Measurements from ENCODE around the gene CCDC81. TPM values are rescaled to one million over a fixed set of nuclear protein-coding genes. Genes with fewer than 3 reads are reported as not detected.

The CCDC81 gene
- total RNA-seq, 1 donor from 2014 or later, result 0.52 TPM

GRCh38 chr11:86383041-86383955, 8.6 kb downstream of the CCDC81 start:
- H3K4me3 ChIP-seq (ENCODE audit: low read length in 3 of 3), result no peak overlapping the region
- H3K9ac ChIP-seq (ENCODE audit: low read depth in 1 of 3, low read length in 3 of 3), result no peak overlapping the region
- H3K4me1 ChIP-seq (ENCODE audit: control insufficient read depth in 3 of 3, insufficient read depth in 3 of 3, low read length in 3 of 3), result peaks cover 0 to 4% (median 0%) of the 10 kb centered on the region in 3 donors
- no peaks in the 10 kb centered on the region for H3K27me3 ChIP-seq (ENCODE audit: control insufficient read depth in 3 of 3, insufficient read depth in 3 of 3, low read length in 3 of 3)
- H3K27ac ChIP-seq (ENCODE audit: low read depth, low read length), result no peak overlapping the region
- no peaks in the 10 kb centered on the region for H3K36me3 ChIP-seq (ENCODE audit: control insufficient read depth in 3 of 3, insufficient read depth in 3 of 3, low read length in 3 of 3)
- H3K9me3 ChIP-seq (ENCODE audit: control insufficient read depth in 3 of 3, low read length in 3 of 3), result no peaks in the 10 kb centered on the region

DNA sequence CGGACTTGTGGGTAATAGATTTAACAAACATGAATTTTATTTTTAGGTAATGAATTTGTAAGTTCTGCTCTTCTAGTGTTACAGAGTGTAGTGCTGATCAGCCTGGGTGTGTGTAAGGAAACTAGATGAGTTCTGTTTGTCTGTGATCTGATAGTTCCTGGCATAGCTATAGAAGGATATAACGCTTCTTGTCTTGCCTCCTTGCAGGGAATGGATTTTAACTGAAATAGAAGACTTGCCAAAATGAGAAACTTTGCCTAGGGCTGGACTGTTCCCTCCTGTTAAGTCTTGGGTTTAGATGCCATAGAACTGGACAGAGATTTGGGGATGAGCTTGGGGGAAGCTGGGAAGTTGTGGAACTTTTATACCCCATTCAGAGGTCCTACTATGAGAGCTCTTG, 11.6 kb downstream of the CCDC81 start:
- Histone ChIP-seq H3K9ac (ENCODE audit: low read depth in 1 of 3, low read length in 3 of 3) (no peak overlapping the region), H3K4me1 (ENCODE audit: control insufficient read depth in 3 of 3, insufficient read depth in 3 of 3, low read length in 3 of 3) (peaks cover 0 to 4% (median 0%) of the 10 kb centered on the region in 3 donors), H3K9me3 (ENCODE audit: control insufficient read depth in 3 of 3, low read length in 3 of 3) (no peaks in the 10 kb centered on the region), H3K36me3 (ENCODE audit: control insufficient read depth in 3 of 3, insufficient read depth in 3 of 3, low read length in 3 of 3) (no peaks in the 10 kb centered on the region), H3K27me3 (ENCODE audit: control insufficient read depth in 3 of 3, insufficient read depth in 3 of 3, low read length in 3 of 3) (no peaks in the 10 kb centered on the region), H3K27ac (ENCODE audit: low read depth, low read length) (no peak overlapping the region), H3K4me3 (ENCODE audit: low read length in 3 of 3) (no peak overlapping the region)

DNA sequence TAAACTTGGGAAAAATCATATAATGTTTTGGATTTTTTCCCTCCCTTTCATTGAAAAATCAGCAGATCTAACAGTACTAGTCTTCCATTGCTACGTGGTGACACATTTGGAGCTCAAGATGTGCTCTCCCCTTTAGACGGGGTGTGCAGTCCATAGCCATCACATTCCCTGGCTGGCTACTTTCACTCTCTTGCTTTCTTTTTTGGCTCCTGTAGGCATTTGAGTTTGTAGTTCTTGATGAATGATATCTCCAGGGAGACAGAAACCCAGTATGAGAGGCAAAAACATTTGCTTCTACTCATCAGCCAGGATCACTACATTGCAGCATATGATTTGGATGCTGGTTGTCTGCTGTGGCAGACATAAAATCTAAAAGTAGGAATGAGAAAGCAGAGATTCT, 12.1 kb downstream of the CCDC81 start:
- Histone ChIP-seq H3K36me3 (ENCODE audit: control insufficient read depth in 3 of 3, insufficient read depth in 3 of 3, low read length in 3 of 3) (no peaks in the 10 kb centered on the region), H3K9ac (ENCODE audit: low read depth in 1 of 3, low read length in 3 of 3) (no peak overlapping the region)

GRCh38 chr11:86388198-86388597, 13.5 kb downstream of the CCDC81 start:
- Histone ChIP-seq H3K9ac (ENCODE audit: low read depth in 1 of 3, low read length in 3 of 3) (no peak overlapping the region), H3K36me3 (ENCODE audit: control insufficient read depth in 3 of 3, insufficient read depth in 3 of 3, low read length in 3 of 3) (no peaks in the 10 kb centered on the region), H3K4me3 (ENCODE audit: low read length in 3 of 3) (no peak overlapping the region), H3K4me1 (ENCODE audit: control insufficient read depth in 3 of 3, insufficient read depth in 3 of 3, low read length in 3 of 3) (peaks cover 0 to 4% (median 0%) of the 10 kb centered on the region in 3 donors), H3K9me3 (ENCODE audit: control insufficient read depth in 3 of 3, low read length in 3 of 3) (no peaks in the 10 kb centered on the region), H3K27me3 (ENCODE audit: control insufficient read depth in 3 of 3, insufficient read depth in 3 of 3, low read length in 3 of 3) (no peaks in the 10 kb centered on the region), H3K27ac (ENCODE audit: low read depth, low read length) (no peak overlapping the region)

More for the DNA sequence above, 12.1 kb downstream of the CCDC81 start:
- H3K27me3 ChIP-seq (ENCODE audit: control insufficient read depth in 3 of 3, insufficient read depth in 3 of 3, low read length in 3 of 3), result no peaks in the 10 kb centered on the region
- peaks cover 0 to 4% (median 0%) of the 10 kb centered on the region in 3 donors for H3K4me1 ChIP-seq (ENCODE audit: control insufficient read depth in 3 of 3, insufficient read depth in 3 of 3, low read length in 3 of 3)
- H3K4me3 ChIP-seq (ENCODE audit: low read length in 3 of 3), result no peak overlapping the region
- no peaks in the 10 kb centered on the region for H3K9me3 ChIP-seq (ENCODE audit: control insufficient read depth in 3 of 3, low read length in 3 of 3)
- no peak overlapping the region for H3K27ac ChIP-seq (ENCODE audit: low read depth, low read length)

- H3K4me3 ChIP-seq (ENCODE audit: low read length in 3 of 3), result no peak overlapping the region
- H3K27me3 ChIP-seq (ENCODE audit: control insufficient read depth in 3 of 3, insufficient read depth in 3 of 3, low read length in 3 of 3), result no peaks in the 10 kb centered on the region
- peaks cover 0 to 9% (median 0%) of the 10 kb centered on the region in 3 donors for H3K4me1 ChIP-seq (ENCODE audit: control insufficient read depth in 3 of 3, insufficient read depth in 3 of 3, low read length in 3 of 3)
- H3K36me3 ChIP-seq (ENCODE audit: control insufficient read depth in 3 of 3, insufficient read depth in 3 of 3, low read length in 3 of 3), result no peaks in the 10 kb centered on the region
- H3K27ac ChIP-seq (ENCODE audit: low read depth, low read length), result no peak overlapping the region
- no peaks in the 10 kb centered on the region for H3K9me3 ChIP-seq (ENCODE audit: control insufficient read depth in 3 of 3, low read length in 3 of 3)
- H3K9ac ChIP-seq (ENCODE audit: low read depth in 1 of 3, low read length in 3 of 3), result no peak overlapping the region
Observed at GRCh38 chr11:86390487-86390886, 15.8 kb downstream of the CCDC81 start.

GRCh38 chr11:86395061-86395551, 20.4 kb downstream of the CCDC81 start:
- Histone ChIP-seq H3K4me1 (ENCODE audit: control insufficient read depth in 3 of 3, insufficient read depth in 3 of 3, low read length in 3 of 3) (peaks cover 0 to 5% (median 0%) of the 10 kb centered on the region in 3 donors), H3K27ac (ENCODE audit: low read depth, low read length) (peak overlapping the region; percentile 57), H3K27me3 (ENCODE audit: control insufficient read depth in 3 of 3, insufficient read depth in 3 of 3, low read length in 3 of 3) (no peaks in the 10 kb centered on the region), H3K36me3 (ENCODE audit: control insufficient read depth in 3 of 3, insufficient read depth in 3 of 3, low read length in 3 of 3) (no peaks in the 10 kb centered on the region), H3K9ac (ENCODE audit: low read depth in 1 of 3, low read length in 3 of 3) (no peak overlapping the region), H3K4me3 (ENCODE audit: low read length in 3 of 3) (peak overlapping the region in 1 of 3 donors; percentile 23), H3K9me3 (ENCODE audit: control insufficient read depth in 3 of 3, low read length in 3 of 3) (no peaks in the 10 kb centered on the region)

DNA sequence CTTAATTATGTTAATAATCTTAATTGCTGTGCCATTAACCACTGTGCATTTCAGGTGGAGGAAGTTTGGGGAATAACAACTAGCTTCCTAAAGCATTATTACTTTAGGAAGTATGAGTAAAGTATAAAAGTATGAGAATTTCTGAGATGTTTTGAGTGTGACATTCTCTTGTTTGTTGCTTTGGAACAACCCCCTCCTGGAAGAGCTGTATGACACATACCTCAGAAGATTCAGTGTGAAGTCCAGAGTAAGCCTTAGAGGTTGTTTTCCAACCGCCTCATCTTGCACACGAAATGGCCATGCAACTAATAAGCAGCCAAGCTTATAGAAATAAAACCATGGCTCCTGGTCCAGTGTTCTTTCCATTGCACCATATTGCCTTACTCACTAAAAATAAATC, 21.7 kb downstream of the CCDC81 start:
- peaks cover 0 to 5% (median 0%) of the 10 kb centered on the region in 3 donors for H3K4me1 ChIP-seq (ENCODE audit: control insufficient read depth in 3 of 3, insufficient read depth in 3 of 3, low read length in 3 of 3)
- no peaks in the 10 kb centered on the region for H3K9me3 ChIP-seq (ENCODE audit: control insufficient read depth in 3 of 3, low read length in 3 of 3)
- H3K36me3 ChIP-seq (ENCODE audit: control insufficient read depth in 3 of 3, insufficient read depth in 3 of 3, low read length in 3 of 3), result no peaks in the 10 kb centered on the region
- H3K4me3 ChIP-seq (ENCODE audit: low read length in 3 of 3), result no peak overlapping the region
- H3K9ac ChIP-seq (ENCODE audit: low read depth in 1 of 3, low read length in 3 of 3), result no peak overlapping the region
- H3K27ac ChIP-seq (ENCODE audit: low read depth, low read length), result no peak overlapping the region
- H3K27me3 ChIP-seq (ENCODE audit: control insufficient read depth in 3 of 3, insufficient read depth in 3 of 3, low read length in 3 of 3), result no peaks in the 10 kb centered on the region

DNA sequence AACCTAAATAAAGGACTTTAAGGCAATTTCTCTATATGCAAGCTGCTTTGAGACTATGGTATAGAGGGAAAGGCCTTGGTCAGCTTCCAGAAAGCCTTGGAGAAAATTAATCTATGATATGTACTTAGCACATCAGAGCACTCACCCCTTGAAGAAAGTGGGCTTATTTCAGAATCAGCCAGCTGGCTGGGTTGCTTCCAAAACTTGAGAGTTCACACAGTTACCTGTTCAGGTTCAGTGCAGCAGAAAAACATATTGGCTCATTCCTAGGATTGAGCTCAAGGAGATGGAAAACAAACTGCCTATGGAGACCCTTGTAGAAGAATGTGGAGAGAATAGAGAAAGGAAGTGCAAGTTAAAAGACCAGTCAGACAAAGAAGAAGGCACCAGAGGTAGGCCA, 22.7 kb downstream of the CCDC81 start:
- H3K4me3 ChIP-seq (ENCODE audit: low read length in 3 of 3), result no peak overlapping the region
- H3K27me3 ChIP-seq (ENCODE audit: control insufficient read depth in 3 of 3, insufficient read depth in 3 of 3, low read length in 3 of 3), result no peaks in the 10 kb centered on the region
- peaks cover 0 to 5% (median 0%) of the 10 kb centered on the region in 3 donors for H3K4me1 ChIP-seq (ENCODE audit: control insufficient read depth in 3 of 3, insufficient read depth in 3 of 3, low read length in 3 of 3)
- H3K9ac ChIP-seq (ENCODE audit: low read depth in 1 of 3, low read length in 3 of 3), result no peak overlapping the region
- H3K36me3 ChIP-seq (ENCODE audit: control insufficient read depth in 3 of 3, insufficient read depth in 3 of 3, low read length in 3 of 3), result no peaks in the 10 kb centered on the region
- no peaks in the 10 kb centered on the region for H3K9me3 ChIP-seq (ENCODE audit: control insufficient read depth in 3 of 3, low read length in 3 of 3)
- H3K27ac ChIP-seq (ENCODE audit: low read depth, low read length), result no peak overlapping the region

GRCh38 chr11:86398106-86398505, 23.4 kb downstream of the CCDC81 start:
- no peaks in the 10 kb centered on the region for H3K9me3 ChIP-seq (ENCODE audit: control insufficient read depth in 3 of 3, low read length in 3 of 3)
- no peaks in the 10 kb centered on the region for H3K27me3 ChIP-seq (ENCODE audit: control insufficient read depth in 3 of 3, insufficient read depth in 3 of 3, low read length in 3 of 3)
- no peak overlapping the region for H3K4me3 ChIP-seq (ENCODE audit: low read length in 3 of 3)
- no peak overlapping the region for H3K9ac ChIP-seq (ENCODE audit: low read depth in 1 of 3, low read length in 3 of 3)
- peaks cover 0 to 5% (median 0%) of the 10 kb centered on the region in 3 donors for H3K4me1 ChIP-seq (ENCODE audit: control insufficient read depth in 3 of 3, insufficient read depth in 3 of 3, low read length in 3 of 3)
- H3K36me3 ChIP-seq (ENCODE audit: control insufficient read depth in 3 of 3, insufficient read depth in 3 of 3, low read length in 3 of 3), result no peaks in the 10 kb centered on the region
- no peak overlapping the region for H3K27ac ChIP-seq (ENCODE audit: low read depth, low read length)

DNA sequence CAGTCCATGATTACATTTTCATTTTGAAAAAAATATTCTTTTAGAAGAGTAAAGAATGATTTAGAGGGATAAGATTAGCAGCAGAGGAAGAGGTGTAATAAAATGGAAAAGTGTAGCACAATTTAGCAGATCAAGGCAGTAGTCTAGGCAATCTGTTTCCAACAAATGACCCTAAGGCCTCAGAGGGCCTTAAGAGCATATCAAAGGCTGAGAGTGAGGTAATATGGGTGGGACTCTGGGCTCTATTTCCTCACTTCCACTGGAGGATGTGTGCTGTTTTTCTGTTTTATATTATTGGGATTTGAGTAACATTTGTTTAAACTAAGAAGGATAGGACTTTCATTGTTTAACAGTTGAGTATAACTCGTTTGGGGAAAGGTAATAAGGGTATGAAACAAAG, 28.8 kb downstream of the CCDC81 start:
- H3K4me3 ChIP-seq (ENCODE audit: low read length in 3 of 3), result no peak overlapping the region
- H3K9me3 ChIP-seq (ENCODE audit: control insufficient read depth in 3 of 3, low read length in 3 of 3), result no peaks in the 10 kb centered on the region
- no peak overlapping the region for H3K9ac ChIP-seq (ENCODE audit: low read depth in 1 of 3, low read length in 3 of 3)
- H3K4me1 ChIP-seq (ENCODE audit: control insufficient read depth in 3 of 3, insufficient read depth in 3 of 3, low read length in 3 of 3), result no peaks in the 10 kb centered on the region
- H3K27me3 ChIP-seq (ENCODE audit: control insufficient read depth in 3 of 3, insufficient read depth in 3 of 3, low read length in 3 of 3), result no peaks in the 10 kb centered on the region
- no peak overlapping the region for H3K27ac ChIP-seq (ENCODE audit: low read depth, low read length)
- H3K36me3 ChIP-seq (ENCODE audit: control insufficient read depth in 3 of 3, insufficient read depth in 3 of 3, low read length in 3 of 3), result no peaks in the 10 kb centered on the region
